Liver (tissue), 9 donors: ENCODE measurements around the gene CCDC63. TPM values are rescaled to one million over a fixed set of nuclear protein-coding genes. Genes with fewer than 3 reads are reported as not detected.

Source experiments
- DNase-seq: peaks from one replicate; pipeline ENCODE4 v3.0.0-alpha.2; 2017; ENCODE audit warnings: low spot score
- H3K27ac ChIP-seq, 2 donors: one replicate each; pipeline ENCODE4 v1.7.0; 2013; ENCODE audit warnings: inconsistent platforms in 2 of 2, low read length in 2 of 2, control low read depth in 1 of 2, low read depth in 1 of 2, mild to moderate bottlenecking in 1 of 2
- H3K27me3 ChIP-seq, 4 donors: one replicate each; pipeline versions ENCODE4 v1.6.1 to v1.7.0; 2013; ENCODE audit warnings: low read length in 3 of 4, inconsistent platforms in 1 of 4, mild to moderate bottlenecking in 1 of 4, moderate library complexity in 1 of 4; ENCODE audit not compliant: control insufficient read depth in 4 of 4, insufficient read depth in 4 of 4
- H3K36me3 ChIP-seq, 4 donors: one replicate each; pipeline versions ENCODE4 v1.6.1 to v1.7.0; 2013; ENCODE audit warnings: low read length in 3 of 4, mild to moderate bottlenecking in 3 of 4, low read depth in 1 of 4, moderate library complexity in 1 of 4; ENCODE audit not compliant: control insufficient read depth in 4 of 4, insufficient read depth in 3 of 4
- H3K4me1 ChIP-seq, 4 donors: one replicate each; pipeline versions ENCODE4 v1.6.1 to v1.7.0; 2013; ENCODE audit warnings: low read length in 3 of 4, mild to moderate bottlenecking in 3 of 4, moderate library complexity in 1 of 4; ENCODE audit not compliant: control insufficient read depth in 4 of 4, insufficient read depth in 4 of 4
- H3K4me3 ChIP-seq, 3 donors: one replicate each; pipeline versions ENCODE4 v1.6.1 to v1.7.0; 2013; ENCODE audit warnings: low read length in 3 of 3, control low read depth in 1 of 3, low read depth in 1 of 3, mild to moderate bottlenecking in 1 of 3
- H3K9ac ChIP-seq, 2 donors: one replicate each; pipeline ENCODE4 v1.7.0; 2013; ENCODE audit warnings: low read length in 2 of 2, mild to moderate bottlenecking in 2 of 2, moderate library complexity in 2 of 2, control low read depth in 1 of 2, low read depth in 1 of 2
- H3K9me3 ChIP-seq, 4 donors: one replicate each; pipeline versions ENCODE4 v1.6.1 to v1.7.0; 2013; ENCODE audit warnings: low read length in 3 of 4; ENCODE audit not compliant: control insufficient read depth in 4 of 4
- ATF3 ChIP-seq: IDR thresholded peaks from 2 replicates; pipeline ENCODE4 v1.6.1; 2016; ENCODE audit warnings: antibody characterized with exemption
- EGR1 ChIP-seq, 2 donors: IDR thresholded peaks; 2 replicates each; pipeline ENCODE4 v1.6.1; 2016 to 2018; ENCODE audit warnings: antibody characterized with exemption in 2 of 2, low read depth in 2 of 2
- FOXA2 ChIP-seq: IDR thresholded peaks from 2 replicates; pipeline ENCODE4 v1.6.1; 2016; ENCODE audit warnings: antibody characterized with exemption
- GABPA ChIP-seq, 2 donors: IDR thresholded peaks in 1 of 2; conservative IDR thresholded peaks in 1 of 2; 2 replicates each; pipeline ENCODE4 v1.6.1; 2016; ENCODE audit warnings: antibody characterized with exemption in 2 of 2, mild to moderate bottlenecking in 1 of 2, moderate library complexity in 1 of 2
- HNF4A ChIP-seq, 2 donors: conservative IDR thresholded peaks; 2 replicates each; pipeline ENCODE4 v1.6.1; 2016; ENCODE audit warnings: antibody characterized with exemption in 2 of 2, mild to moderate bottlenecking in 2 of 2
- HNF4G ChIP-seq: IDR thresholded peaks from 2 replicates; pipeline ENCODE4 v1.6.1; 2016; ENCODE audit warnings: antibody characterized with exemption
- JUND ChIP-seq, 2 donors: IDR thresholded peaks; 2 replicates each; pipeline ENCODE4 v1.6.1; 2016; ENCODE audit warnings: antibody characterized with exemption in 2 of 2
- NR2F2 ChIP-seq: IDR thresholded peaks from 2 replicates; pipeline ENCODE4 v1.6.1; 2016; ENCODE audit warnings: antibody characterized with exemption
- RXRA ChIP-seq, 2 donors: IDR thresholded peaks; 2 replicates each; pipeline ENCODE4 v1.6.1; 2017 to 2018; ENCODE audit warnings: antibody characterized with exemption in 2 of 2, mild to moderate bottlenecking in 1 of 2
- SP1 ChIP-seq: IDR thresholded peaks from 2 replicates; pipeline ENCODE4 v1.6.1; 2018; ENCODE audit warnings: antibody characterized with exemption, mild to moderate bottlenecking
- TAF1 ChIP-seq: conservative IDR thresholded peaks from 2 replicates; pipeline ENCODE4 v1.6.1; 2016; ENCODE audit warnings: antibody characterized with exemption, mild to moderate bottlenecking
- YY1 ChIP-seq: IDR thresholded peaks from 2 replicates; pipeline ENCODE4 v1.6.1; 2016; ENCODE audit warnings: antibody characterized with exemption, mild to moderate bottlenecking
- WGBS: extraction: QIAGEN DNeasy Blood & Tissue Kit; methylation state at CpG from one replicate; pipeline ENCODE4 v1.1.7; 2013; 5-methylcytosine and 5-hydroxymethylcytosine counted together
- polyA plus RNA-seq, 2 donors: library from polyadenylated mRNA; stranded (reverse) in 1 of 2; unstranded in 1 of 2; fragments of 200-250 nt in 1 of 2; fragments of >200 nt in 1 of 2; fragmentation: Nextera tagmentation in 1 of 2; extraction: Ambion mirVana in 1 of 2; gene quantifications; one replicate each; pipeline versions ENCODE4 v1.2.1 to v1.2.3, GENCODE V29; 2013 to 2015
- total RNA-seq, 2 donors: library from RNA; depleted of rRNA; stranded (reverse); fragments of >200 nt; gene quantifications; one replicate each; pipeline ENCODE4 v1.2.3, GENCODE V29; 2014
- TF ChIP-seq, protein P1 (sequence below): fragments of 150-350 bp; IDR thresholded peaks from 2 replicates; pipeline ENCODE4 v1.5.1; 2017; ENCODE audit warnings: improper control_type of control experiment, low read depth, low read length; ENCODE audit not compliant: missing input control
- TF ChIP-seq, protein P2 (sequence below): IDR thresholded peaks from 2 replicates; pipeline ENCODE4 v1.6.1; 2016; ENCODE audit warnings: antibody characterized with exemption, mild to moderate bottlenecking
- donor health status: healthy.
- donor health status: healthy.
- donor health status: healthy.
- donor health status: healthy.
- donor health status: healthy.

Gene CCDC63
- total and polyA plus RNA-seq, 4 donors = not detected

DNA sequence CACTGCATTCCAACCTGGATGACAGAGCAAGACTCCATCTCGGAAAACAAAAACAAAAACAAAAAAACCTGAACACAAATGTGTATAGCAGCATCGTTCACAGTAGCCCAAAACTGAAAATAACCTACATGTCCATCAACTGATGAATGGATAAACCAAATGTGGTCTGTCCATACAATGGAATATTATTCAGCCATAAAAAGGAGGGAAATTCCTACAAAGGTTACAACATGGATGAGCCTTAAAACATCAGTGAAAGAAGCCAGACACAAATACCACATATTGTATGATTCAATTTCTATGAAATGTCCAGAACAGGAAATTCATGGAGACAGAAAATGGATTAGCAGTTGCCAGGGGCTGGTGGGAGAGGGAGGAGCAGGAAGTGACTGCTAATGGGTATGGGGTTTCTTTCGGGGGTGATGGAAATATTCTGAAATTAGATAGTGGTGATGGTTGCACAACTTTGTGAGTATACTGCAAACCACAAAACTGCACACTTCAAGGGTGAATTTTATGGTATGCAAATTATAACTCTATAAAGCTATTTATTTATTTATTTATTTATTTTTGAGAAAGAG, 69.6 kb downstream of the CCDC63 start:
- H3K36me3 ChIP-seq = no peaks in the 10 kb centered on the region
- WGBS = 81% methylated on average over 3 of the region's 3 CpGs
- no peaks in the 10 kb centered on the region for H3K4me1 ChIP-seq
- no peak for DNase-seq
- no peak overlapping the region for H3K27ac ChIP-seq
- no peaks in the 10 kb centered on the region for H3K9me3 ChIP-seq
- TF ChIP-seq YY1 = no peak
- no peaks in the 10 kb centered on the region for H3K27me3 ChIP-seq
- no peak overlapping the region for H3K9ac ChIP-seq
- H3K4me3 ChIP-seq = no peak overlapping the region

GRCh38 chr12:110917467-110917866, 70.7 kb downstream of the CCDC63 start:
- no peak for DNase-seq
- WGBS = 76% methylated on average over 5 of the region's 5 CpGs
- TF ChIP-seq NR2F2 = no peak
- no peak for TF ChIP-seq ATF3
- no peak for TF ChIP-seq TAF1
- TF ChIP-seq HNF4G = no peak
- TF ChIP-seq GABPA (IDR thresholded peaks at IDR 0.05 in 1 of 2, conservative IDR thresholded peaks at IDR 0.05 in 1 of 2) = no peak
- TF ChIP-seq, protein P1, sequence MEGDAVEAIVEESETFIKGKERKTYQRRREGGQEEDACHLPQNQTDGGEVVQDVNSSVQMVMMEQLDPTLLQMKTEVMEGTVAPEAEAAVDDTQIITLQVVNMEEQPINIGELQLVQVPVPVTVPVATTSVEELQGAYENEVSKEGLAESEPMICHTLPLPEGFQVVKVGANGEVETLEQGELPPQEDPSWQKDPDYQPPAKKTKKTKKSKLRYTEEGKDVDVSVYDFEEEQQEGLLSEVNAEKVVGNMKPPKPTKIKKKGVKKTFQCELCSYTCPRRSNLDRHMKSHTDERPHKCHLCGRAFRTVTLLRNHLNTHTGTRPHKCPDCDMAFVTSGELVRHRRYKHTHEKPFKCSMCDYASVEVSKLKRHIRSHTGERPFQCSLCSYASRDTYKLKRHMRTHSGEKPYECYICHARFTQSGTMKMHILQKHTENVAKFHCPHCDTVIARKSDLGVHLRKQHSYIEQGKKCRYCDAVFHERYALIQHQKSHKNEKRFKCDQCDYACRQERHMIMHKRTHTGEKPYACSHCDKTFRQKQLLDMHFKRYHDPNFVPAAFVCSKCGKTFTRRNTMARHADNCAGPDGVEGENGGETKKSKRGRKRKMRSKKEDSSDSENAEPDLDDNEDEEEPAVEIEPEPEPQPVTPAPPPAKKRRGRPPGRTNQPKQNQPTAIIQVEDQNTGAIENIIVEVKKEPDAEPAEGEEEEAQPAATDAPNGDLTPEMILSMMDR = no peak
- TF ChIP-seq EGR1 (IDR thresholded peaks at IDR 0.05; ENCODE audit: low read depth in 2 of 2) = no peak
- TF ChIP-seq YY1 = no peak
- Histone ChIP-seq H3K27me3 (no peaks in the 10 kb centered on the region), H3K4me3 (no peak overlapping the region), H3K36me3 (no peaks in the 10 kb centered on the region), H3K4me1 (no peaks in the 10 kb centered on the region), H3K9me3 (no peaks in the 10 kb centered on the region), H3K27ac (no peak overlapping the region), H3K9ac (no peak overlapping the region)

- H3K27ac ChIP-seq = no peak overlapping the region
- 90% methylated on average over 7 of the region's 7 CpGs for WGBS
- DNase-seq = no peak
- no peaks in the 10 kb centered on the region for H3K4me1 ChIP-seq
- TF ChIP-seq, protein P1 = no peak
- TF ChIP-seq, protein P2, sequence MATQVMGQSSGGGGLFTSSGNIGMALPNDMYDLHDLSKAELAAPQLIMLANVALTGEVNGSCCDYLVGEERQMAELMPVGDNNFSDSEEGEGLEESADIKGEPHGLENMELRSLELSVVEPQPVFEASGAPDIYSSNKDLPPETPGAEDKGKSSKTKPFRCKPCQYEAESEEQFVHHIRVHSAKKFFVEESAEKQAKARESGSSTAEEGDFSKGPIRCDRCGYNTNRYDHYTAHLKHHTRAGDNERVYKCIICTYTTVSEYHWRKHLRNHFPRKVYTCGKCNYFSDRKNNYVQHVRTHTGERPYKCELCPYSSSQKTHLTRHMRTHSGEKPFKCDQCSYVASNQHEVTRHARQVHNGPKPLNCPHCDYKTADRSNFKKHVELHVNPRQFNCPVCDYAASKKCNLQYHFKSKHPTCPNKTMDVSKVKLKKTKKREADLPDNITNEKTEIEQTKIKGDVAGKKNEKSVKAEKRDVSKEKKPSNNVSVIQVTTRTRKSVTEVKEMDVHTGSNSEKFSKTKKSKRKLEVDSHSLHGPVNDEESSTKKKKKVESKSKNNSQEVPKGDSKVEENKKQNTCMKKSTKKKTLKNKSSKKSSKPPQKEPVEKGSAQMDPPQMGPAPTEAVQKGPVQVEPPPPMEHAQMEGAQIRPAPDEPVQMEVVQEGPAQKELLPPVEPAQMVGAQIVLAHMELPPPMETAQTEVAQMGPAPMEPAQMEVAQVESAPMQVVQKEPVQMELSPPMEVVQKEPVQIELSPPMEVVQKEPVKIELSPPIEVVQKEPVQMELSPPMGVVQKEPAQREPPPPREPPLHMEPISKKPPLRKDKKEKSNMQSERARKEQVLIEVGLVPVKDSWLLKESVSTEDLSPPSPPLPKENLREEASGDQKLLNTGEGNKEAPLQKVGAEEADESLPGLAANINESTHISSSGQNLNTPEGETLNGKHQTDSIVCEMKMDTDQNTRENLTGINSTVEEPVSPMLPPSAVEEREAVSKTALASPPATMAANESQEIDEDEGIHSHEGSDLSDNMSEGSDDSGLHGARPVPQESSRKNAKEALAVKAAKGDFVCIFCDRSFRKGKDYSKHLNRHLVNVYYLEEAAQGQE = no peak
- TF ChIP-seq JUND (IDR thresholded peaks at IDR 0.05) (no peak), SP1 (no peak), FOXA2 (no peak), RXRA (IDR thresholded peaks at IDR 0.05) (no peak), YY1 (no peak), HNF4A (conservative IDR thresholded peaks at IDR 0.05) (no peak)
- H3K36me3 ChIP-seq = no peaks in the 10 kb centered on the region
- H3K9ac ChIP-seq = no peak overlapping the region
- H3K9me3 ChIP-seq = no peaks in the 10 kb centered on the region
- no peaks in the 10 kb centered on the region for H3K27me3 ChIP-seq
- H3K4me3 ChIP-seq = no peak overlapping the region
These were observed 71.2 kb downstream of the CCDC63 start for GRCh38 chr12:110917961-110918360.
